ENCODE results near the gene BAIAP2L2.

DNA sequence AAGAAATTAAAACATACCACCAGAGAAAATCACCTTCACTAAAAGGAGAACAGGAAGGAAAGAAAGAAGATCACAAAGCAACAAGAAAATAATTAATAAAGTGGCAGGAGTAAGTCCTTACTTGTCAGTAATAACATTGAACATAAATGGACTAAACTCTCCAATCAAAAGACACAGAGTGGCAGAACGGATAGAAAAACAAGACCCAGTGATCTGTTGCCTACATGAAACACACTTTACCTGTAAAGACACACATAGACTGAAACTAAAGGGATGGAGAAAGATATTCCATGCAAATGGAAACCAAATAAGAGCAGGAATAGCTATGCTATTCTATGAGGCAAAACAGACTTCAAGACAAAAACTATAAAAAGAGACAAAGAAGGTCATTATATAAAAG, 45.2 kb upstream of the BAIAP2L2 start:
- TF ChIP-seq, protein P1, sequence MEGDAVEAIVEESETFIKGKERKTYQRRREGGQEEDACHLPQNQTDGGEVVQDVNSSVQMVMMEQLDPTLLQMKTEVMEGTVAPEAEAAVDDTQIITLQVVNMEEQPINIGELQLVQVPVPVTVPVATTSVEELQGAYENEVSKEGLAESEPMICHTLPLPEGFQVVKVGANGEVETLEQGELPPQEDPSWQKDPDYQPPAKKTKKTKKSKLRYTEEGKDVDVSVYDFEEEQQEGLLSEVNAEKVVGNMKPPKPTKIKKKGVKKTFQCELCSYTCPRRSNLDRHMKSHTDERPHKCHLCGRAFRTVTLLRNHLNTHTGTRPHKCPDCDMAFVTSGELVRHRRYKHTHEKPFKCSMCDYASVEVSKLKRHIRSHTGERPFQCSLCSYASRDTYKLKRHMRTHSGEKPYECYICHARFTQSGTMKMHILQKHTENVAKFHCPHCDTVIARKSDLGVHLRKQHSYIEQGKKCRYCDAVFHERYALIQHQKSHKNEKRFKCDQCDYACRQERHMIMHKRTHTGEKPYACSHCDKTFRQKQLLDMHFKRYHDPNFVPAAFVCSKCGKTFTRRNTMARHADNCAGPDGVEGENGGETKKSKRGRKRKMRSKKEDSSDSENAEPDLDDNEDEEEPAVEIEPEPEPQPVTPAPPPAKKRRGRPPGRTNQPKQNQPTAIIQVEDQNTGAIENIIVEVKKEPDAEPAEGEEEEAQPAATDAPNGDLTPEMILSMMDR (IDR thresholded peaks at IDR 0.05), result no peak
- TF ChIP-seq POLR2AphosphoS5 (IDR thresholded peaks at IDR 0.05; ENCODE audit: insufficient read depth in 1 of 2, low read depth in 1 of 2) (no peak), POLR2A (IDR thresholded peaks at IDR 0.05) (no peak)
